ENCODE results near the gene IPPK. TPM values are rescaled to one million over a fixed set of nuclear protein-coding genes. Genes with fewer than 3 reads are reported as not detected.
A peak's percentile ranks its signal among the peaks of the same experiment; 100 is the strongest.
"Not testable (repeated sequence)": the region's sequence is repeated elsewhere in the genome, so short reads cannot be mapped to it uniquely, and the experiment has no call there.

Gene IPPK
- total RNA-seq, 2 donors from 2014 or later, result 15.1 to 18.1 TPM

- ATAC-seq (replicated peaks), result no peak
- Mint-ChIP-seq H3K27me3 (no peaks in the 10 kb centered on the region), H3K4me3 (no peak overlapping the region), H3K36me3 (ENCODE audit: low read depth) (peaks cover 99% of the 10 kb centered on the region), H3K4me1 (no peaks in the 10 kb centered on the region), H3K27ac (no peak overlapping the region), H3K9me3 (no peaks in the 10 kb centered on the region)
Measured at GRCh38 chr9:92627651-92628050, 42.3 kb downstream of the IPPK start.

GRCh38 chr9:92626484-92626883 is 43.4 kb downstream of the IPPK start:
- Mint-ChIP-seq H3K27ac (no peak overlapping the region), H3K9me3 (no peaks in the 10 kb centered on the region), H3K4me1 (no peaks in the 10 kb centered on the region), H3K27me3 (no peaks in the 10 kb centered on the region), H3K36me3 (ENCODE audit: low read depth) (peaks cover 99% of the 10 kb centered on the region), H3K4me3 (no peak overlapping the region)
- ATAC-seq (replicated peaks), result no peak

GRCh38 chr9:92623936-92624335 is 46.0 kb downstream of the IPPK start:
- H3K9me3 Mint-ChIP-seq; H3K27ac Mint-ChIP-seq; H3K27me3 Mint-ChIP-seq; ATAC-seq (replicated peaks); H3K4me3 Mint-ChIP-seq; H3K4me1 Mint-ChIP-seq: not testable (repeated sequence)
- H3K36me3 Mint-ChIP-seq (ENCODE audit: low read depth), result peaks cover 92% of the 10 kb centered on the region

- H3K9me3 Mint-ChIP-seq, result no peaks in the 10 kb centered on the region
- no peaks in the 10 kb centered on the region for H3K4me1 Mint-ChIP-seq
- H3K27me3 Mint-ChIP-seq, result no peaks in the 10 kb centered on the region
- H3K36me3 Mint-ChIP-seq (ENCODE audit: low read depth), result peaks cover 85% of the 10 kb centered on the region
- no peak overlapping the region for H3K27ac Mint-ChIP-seq
- no peak for ATAC-seq (replicated peaks)
- H3K4me3 Mint-ChIP-seq, result no peak overlapping the region
Measured at GRCh38 chr9:92620845-92621244, 49.1 kb downstream of the IPPK start.

- no peak for ATAC-seq (replicated peaks)
- H3K36me3 Mint-ChIP-seq (ENCODE audit: low read depth), result peaks cover 85% of the 10 kb centered on the region
- no peak overlapping the region for H3K4me3 Mint-ChIP-seq
- no peaks in the 10 kb centered on the region for H3K27me3 Mint-ChIP-seq
- H3K4me1 Mint-ChIP-seq, result no peaks in the 10 kb centered on the region
- peak overlapping the region; percentile 12 for H3K27ac Mint-ChIP-seq
- H3K9me3 Mint-ChIP-seq, result no peaks in the 10 kb centered on the region
Measured at GRCh38 chr9:92619601-92620300, 50.2 kb downstream of the IPPK start.

GRCh38 chr9:92618633-92619225 is 51.2 kb downstream of the IPPK start:
- Mint-ChIP-seq H3K27me3 (no peaks in the 10 kb centered on the region), H3K9me3 (no peaks in the 10 kb centered on the region), H3K4me3 (no peak overlapping the region), H3K36me3 (ENCODE audit: low read depth) (peaks cover 85% of the 10 kb centered on the region), H3K27ac (no peak overlapping the region), H3K4me1 (no peaks in the 10 kb centered on the region)
- ATAC-seq (replicated peaks), result no peak

GRCh38 chr9:92617951-92618510 is 51.9 kb downstream of the IPPK start:
- Mint-ChIP-seq H3K36me3 (ENCODE audit: low read depth) (peaks cover 83% of the 10 kb centered on the region), H3K27ac (no peak overlapping the region), H3K9me3 (no peaks in the 10 kb centered on the region), H3K27me3 (no peaks in the 10 kb centered on the region), H3K4me1 (no peaks in the 10 kb centered on the region), H3K4me3 (no peak overlapping the region)
- ATAC-seq (replicated peaks), result no peak

- Mint-ChIP-seq H3K36me3 (ENCODE audit: low read depth) (peaks cover 78% of the 10 kb centered on the region), H3K9me3 (no peaks in the 10 kb centered on the region), H3K4me1 (no peaks in the 10 kb centered on the region), H3K27ac (no peak overlapping the region), H3K4me3 (no peak overlapping the region), H3K27me3 (no peaks in the 10 kb centered on the region)
- no peak for ATAC-seq (replicated peaks)
Measured at GRCh38 chr9:92617195-92617813, 52.6 kb downstream of the IPPK start.

GRCh38 chr9:92616655-92617111 is 53.2 kb downstream of the IPPK start:
- H3K4me3 Mint-ChIP-seq, result no peak overlapping the region
- H3K9me3 Mint-ChIP-seq, result no peaks in the 10 kb centered on the region
- peaks cover 75% of the 10 kb centered on the region for H3K36me3 Mint-ChIP-seq (ENCODE audit: low read depth)
- H3K27me3 Mint-ChIP-seq, result no peaks in the 10 kb centered on the region
- no peak overlapping the region for H3K27ac Mint-ChIP-seq
- no peaks in the 10 kb centered on the region for H3K4me1 Mint-ChIP-seq
- ATAC-seq (replicated peaks), result no peak

GRCh38 chr9:92616199-92616641 is 53.7 kb downstream of the IPPK start:
- H3K36me3 Mint-ChIP-seq (ENCODE audit: low read depth), result peaks cover 76% of the 10 kb centered on the region
- no peaks in the 10 kb centered on the region for H3K27me3 Mint-ChIP-seq
- no peak overlapping the region for H3K27ac Mint-ChIP-seq
- H3K9me3 Mint-ChIP-seq, result no peaks in the 10 kb centered on the region
- H3K4me1 Mint-ChIP-seq, result no peaks in the 10 kb centered on the region
- H3K4me3 Mint-ChIP-seq, result no peak overlapping the region
- ATAC-seq (replicated peaks), result no peak

- Mint-ChIP-seq H3K27ac (no peak overlapping the region), H3K4me1 (no peaks in the 10 kb centered on the region), H3K36me3 (ENCODE audit: low read depth) (peaks cover 76% of the 10 kb centered on the region), H3K9me3 (no peaks in the 10 kb centered on the region), H3K4me3 (no peak overlapping the region), H3K27me3 (no peaks in the 10 kb centered on the region)
- ATAC-seq (replicated peaks), result no peak
Measured at GRCh38 chr9:92615790-92616189, 54.1 kb downstream of the IPPK start.

GRCh38 chr9:92614763-92615461 is 55.0 kb downstream of the IPPK start:
- no peaks in the 10 kb centered on the region for H3K4me1 Mint-ChIP-seq
- H3K27ac Mint-ChIP-seq, result no peak overlapping the region
- no peak overlapping the region for H3K4me3 Mint-ChIP-seq
- ATAC-seq (replicated peaks), result no peak
- H3K27me3 Mint-ChIP-seq, result no peaks in the 10 kb centered on the region
- no peaks in the 10 kb centered on the region for H3K9me3 Mint-ChIP-seq
- H3K36me3 Mint-ChIP-seq (ENCODE audit: low read depth), result peaks cover 70% of the 10 kb centered on the region

GRCh38 chr9:92614123-92614510 is 55.8 kb downstream of the IPPK start:
- Mint-ChIP-seq H3K9me3 (no peaks in the 10 kb centered on the region), H3K4me1 (no peaks in the 10 kb centered on the region), H3K27ac (no peak overlapping the region), H3K27me3 (no peaks in the 10 kb centered on the region), H3K4me3 (no peak overlapping the region), H3K36me3 (ENCODE audit: low read depth) (peaks cover 63% of the 10 kb centered on the region)
- ATAC-seq (replicated peaks), result no peak

- no peak for ATAC-seq (replicated peaks)
- Mint-ChIP-seq H3K9me3 (no peaks in the 10 kb centered on the region), H3K27ac (no peak overlapping the region), H3K27me3 (no peaks in the 10 kb centered on the region), H3K36me3 (ENCODE audit: low read depth) (peaks cover 57% of the 10 kb centered on the region), H3K4me3 (no peak overlapping the region), H3K4me1 (no peaks in the 10 kb centered on the region)
Measured at GRCh38 chr9:92613268-92614122, 56.4 kb downstream of the IPPK start.
